ENCODE measurements around the gene ZBTB38. TPM values are rescaled to one million over a fixed set of nuclear protein-coding genes. Genes with fewer than 3 reads are reported as not detected.

Gene ZBTB38
- total RNA-seq, 1 experiment from 2014 or later, result 12.3 TPM

GRCh38 chr3:141382571-141382970 is 14.3 kb downstream of the ZBTB38 start:
- TF ChIP-seq KAT7 (CRISPR knock-in tag; IDR thresholded peaks at IDR 0.05; ENCODE audit: borderline replicate concordance), result no peak
- TF ChIP-seq SMAD3 (CRISPR knock-in tag; IDR thresholded peaks at IDR 0.05; ENCODE audit: borderline replicate concordance), result no peak
- TF ChIP-seq E2F5 (CRISPR knock-in tag; IDR thresholded peaks at IDR 0.05), result no peak
- no peak for TF ChIP-seq GABPB1 (CRISPR knock-in tag; IDR thresholded peaks at IDR 0.05)
- TF ChIP-seq FOXK1 (CRISPR knock-in tag; IDR thresholded peaks at IDR 0.05), result no peak
- TF ChIP-seq FOXP4 (CRISPR knock-in tag; IDR thresholded peaks at IDR 0.05), result no peak
- TF ChIP-seq ZNF416 (CRISPR knock-in tag; IDR thresholded peaks at IDR 0.05), result no peak
- TF ChIP-seq ZNF281 (CRISPR knock-in tag; IDR thresholded peaks at IDR 0.05), result no peak
- no peak for TF ChIP-seq NFYB (CRISPR knock-in tag; conservative IDR thresholded peaks at IDR 0.05; ENCODE audit: low read depth)
- no peak for TF ChIP-seq CDX4 (CRISPR knock-in tag; IDR thresholded peaks at IDR 0.05; ENCODE audit: borderline replicate concordance)
- no peak for TF ChIP-seq ZBTB21 (CRISPR knock-in tag; IDR thresholded peaks at IDR 0.05; ENCODE audit: borderline replicate concordance)
- TF ChIP-seq ETV6 (CRISPR knock-in tag; IDR thresholded peaks at IDR 0.05), result no peak
- TF ChIP-seq TEAD4 (CRISPR knock-in tag; IDR thresholded peaks at IDR 0.05), result no peak
- no peak for TF ChIP-seq ZNF138 (CRISPR knock-in tag; conservative IDR thresholded peaks at IDR 0.05)
- no peak for TF ChIP-seq TCF7 (CRISPR knock-in tag; IDR thresholded peaks at IDR 0.05; ENCODE audit: low read depth)
- TF ChIP-seq ZNF263 (CRISPR knock-in tag; IDR thresholded peaks at IDR 0.05; ENCODE audit: low read depth), result no peak
- no peak for TF ChIP-seq HMGXB4 (CRISPR knock-in tag; IDR thresholded peaks at IDR 0.05)
- TF ChIP-seq FOXP1 (CRISPR knock-in tag; IDR thresholded peaks at IDR 0.05; ENCODE audit: borderline replicate concordance), result no peak
- CTCF ChIA-PET, result interaction anchor here (1.0 to 1.3 kb wide), 2 partner anchors 22 to 72 kb away, joined by 4 read pairs; no protein-coding TSS in a partner anchor

More at GRCh38 chr3:141382571-141382970, 14.3 kb downstream of the ZBTB38 start:
- peaks cover 6% of the 10 kb centered on the region for H3K9me3 Mint-ChIP-seq
- H3K36me3 Mint-ChIP-seq, result peaks cover 2% of the 10 kb centered on the region; the same call in 1 of the 2 replicates
- DNase-seq (ENCODE audit: low spot score) (no peak), ATAC-seq (no peak)
- H3K27me3 Mint-ChIP-seq (ENCODE audit: low read depth), result no peaks in the 10 kb centered on the region; the same call in 1 of the 2 replicates
- POLR2A ChIA-PET, result no interaction called here
- peaks cover 25% of the 10 kb centered on the region for H3K4me1 Mint-ChIP-seq
- H3K27ac Mint-ChIP-seq, result no peak overlapping the region
- no peak overlapping the region for H3K4me3 Mint-ChIP-seq
